Left lung (tissue), 10 donors: ENCODE data around the gene TPH1. TPM values are rescaled to one million over a fixed set of nuclear protein-coding genes. Genes with fewer than 3 reads are reported as not detected.

Experiments used
- ATAC-seq: fragments of 200-7000 bp; cut with Tn5 transposase; one replicate; pipeline ENCODE4 v1.9.1; 2020; ENCODE audit warnings: moderate library complexity
- DNase-seq, 4 donors: peaks; one replicate each; pipeline ENCODE4 v3.0.0-alpha.2; 2013 to 2020
- H3K27ac ChIP-seq, 2 donors: fragments of 200-600 bp; sonication (generic) in 1 of 2; one replicate each; pipeline versions ENCODE4 v1.5.0 to v1.8.0; 2020 to 2021
- H3K27me3 ChIP-seq, 2 donors: fragments of 200-600 bp; sonication (generic) in 1 of 2; one replicate each; pipeline versions ENCODE4 v1.5.0 to v1.8.0; 2020 to 2021
- H3K36me3 ChIP-seq, 2 donors: fragments of 200-600 bp; sonication (generic) in 1 of 2; one replicate each; pipeline versions ENCODE4 v1.5.0 to v1.8.0; 2020 to 2021
- H3K4me1 ChIP-seq, 2 donors: fragments of 200-600 bp; one replicate each; pipeline ENCODE4 v1.8.0; 2021
- H3K4me3 ChIP-seq, 2 donors: fragments of 200-600 bp; sonication (generic) in 1 of 2; one replicate each; pipeline versions ENCODE4 v1.5.0 to v1.8.0; 2020 to 2021; ENCODE audit warnings: mild to moderate bottlenecking in 1 of 2
- H3K9me3 ChIP-seq, 2 donors: fragments of 200-600 bp; sonication (generic) in 1 of 2; one replicate each; pipeline versions ENCODE4 v1.5.0 to v1.8.0; 2020 to 2021
- intact Hi-C, 2 donors: fragments of 100-400 bp; cut with DNase I; formaldehyde crosslinking; loops; one replicate each; pipeline versions ENCODE4 v1.11.2 to v1.14.2; 2022
- polyA plus RNA-seq, 6 donors: library from polyadenylated mRNA; unstranded; fragments of 120-200 nt; gene quantifications; one replicate each; pipeline ENCODE4 v1.2.1, GENCODE V29; 2013; ENCODE audit not compliant: insufficient read length in 6 of 6
- total RNA-seq, 2 donors: library from RNA; stranded (reverse); fragmentation: NEBNext Ultra II Directional; extraction: Animal tissue kit (Norgen Biotek cat#: 25700); gene quantifications; one replicate each; pipeline ENCODE4 v1.2.1, GENCODE V29; 2021
- TF ChIP-seq, protein P1 (sequence below), 2 donors: fragments of 200-600 bp; sonication (generic) in 1 of 2; IDR thresholded peaks; one replicate each; pipeline versions ENCODE4 v1.5.0 to v1.8.0; 2021; ENCODE audit warnings: antibody characterized with exemption in 2 of 2
- donor health status: DM: no; HTN: yes; CAD: no.
- donor health status: DM: no; HTN: no; CAD: no.

TPH1 gene
- total and polyA plus RNA-seq, 8 donors: 0.26 to 3.1 (median 2.1) TPM

DNA sequence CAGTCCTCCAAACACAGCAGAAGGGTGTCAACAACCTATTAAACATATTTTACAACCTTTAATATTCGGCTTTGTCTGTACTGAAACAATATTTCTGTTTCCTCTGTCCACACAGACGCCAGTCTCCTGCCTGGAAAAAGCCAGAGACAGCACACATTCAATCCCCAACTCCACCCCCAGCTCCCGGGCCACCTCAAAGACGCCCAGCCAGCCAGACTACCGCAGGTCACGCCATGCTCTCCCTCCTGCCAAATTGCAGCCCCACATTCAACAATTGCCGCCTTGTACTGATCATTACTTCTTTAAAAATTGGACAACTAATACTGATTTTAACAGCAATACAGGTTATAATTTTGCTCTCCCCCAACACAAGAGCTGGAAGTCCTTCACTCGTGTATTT is 34.4 kb downstream of the TPH1 start:
- ATAC-seq: no peak
- no peaks in the 10 kb centered on the region for H3K9me3 ChIP-seq
- no peaks in the 10 kb centered on the region for H3K27me3 ChIP-seq
- H3K4me3 ChIP-seq: peak overlapping the region in 1 of 2 donors; percentile 69
- H3K27ac ChIP-seq: no peak overlapping the region
- peaks cover 0 to 15% of the 10 kb centered on the region in 2 donors for H3K4me1 ChIP-seq
- TF ChIP-seq, protein P1, sequence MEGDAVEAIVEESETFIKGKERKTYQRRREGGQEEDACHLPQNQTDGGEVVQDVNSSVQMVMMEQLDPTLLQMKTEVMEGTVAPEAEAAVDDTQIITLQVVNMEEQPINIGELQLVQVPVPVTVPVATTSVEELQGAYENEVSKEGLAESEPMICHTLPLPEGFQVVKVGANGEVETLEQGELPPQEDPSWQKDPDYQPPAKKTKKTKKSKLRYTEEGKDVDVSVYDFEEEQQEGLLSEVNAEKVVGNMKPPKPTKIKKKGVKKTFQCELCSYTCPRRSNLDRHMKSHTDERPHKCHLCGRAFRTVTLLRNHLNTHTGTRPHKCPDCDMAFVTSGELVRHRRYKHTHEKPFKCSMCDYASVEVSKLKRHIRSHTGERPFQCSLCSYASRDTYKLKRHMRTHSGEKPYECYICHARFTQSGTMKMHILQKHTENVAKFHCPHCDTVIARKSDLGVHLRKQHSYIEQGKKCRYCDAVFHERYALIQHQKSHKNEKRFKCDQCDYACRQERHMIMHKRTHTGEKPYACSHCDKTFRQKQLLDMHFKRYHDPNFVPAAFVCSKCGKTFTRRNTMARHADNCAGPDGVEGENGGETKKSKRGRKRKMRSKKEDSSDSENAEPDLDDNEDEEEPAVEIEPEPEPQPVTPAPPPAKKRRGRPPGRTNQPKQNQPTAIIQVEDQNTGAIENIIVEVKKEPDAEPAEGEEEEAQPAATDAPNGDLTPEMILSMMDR (IDR thresholded peaks at IDR 0.05): no peak
- intact Hi-C loops: loop anchor here in 1 of 2 donors (10.0 kb wide), 1 partner anchor 93 kb away; the partner anchor contains the start of gene SAAL1
- peaks cover 0 to 4% of the 10 kb centered on the region in 2 donors for H3K36me3 ChIP-seq
- DNase-seq: no peak

DNA sequence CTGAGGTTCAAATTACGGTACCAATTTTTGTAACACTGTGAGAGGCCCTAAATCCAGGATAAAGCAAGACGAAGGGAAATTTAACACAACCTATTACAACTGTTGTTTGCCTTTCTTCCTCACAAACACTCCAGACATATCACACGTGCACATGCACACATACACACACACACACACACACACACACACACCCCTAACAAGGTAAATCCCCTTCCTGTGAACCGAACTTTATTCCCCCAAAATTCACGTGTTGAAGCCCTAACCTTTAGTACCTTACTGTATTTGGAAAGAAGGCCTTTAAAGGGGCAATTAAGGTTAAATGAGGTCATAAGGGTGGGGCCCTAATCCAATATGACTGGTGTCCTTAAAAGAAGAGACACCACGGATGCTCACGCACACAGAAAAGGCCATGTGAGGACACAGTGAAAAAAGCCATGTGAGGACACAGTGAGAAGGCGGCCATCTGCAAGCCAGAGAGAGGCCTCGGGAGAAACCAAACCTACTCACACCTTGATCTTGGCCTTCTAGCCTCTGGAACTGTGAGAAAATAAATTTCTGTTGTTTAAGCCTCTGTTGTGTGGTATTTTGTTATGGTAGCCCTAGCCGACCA is 35.0 kb downstream of the TPH1 start:
- Histone ChIP-seq H3K9me3 (no peaks in the 10 kb centered on the region), H3K4me3 (no peak overlapping the region), H3K36me3 (peaks cover 0 to 9% of the 10 kb centered on the region in 2 donors), H3K27ac (no peak overlapping the region), H3K27me3 (no peaks in the 10 kb centered on the region), H3K4me1 (peaks cover 0 to 15% of the 10 kb centered on the region in 2 donors)
- no peak for ATAC-seq
- intact Hi-C loops: loop anchor here in 1 of 2 donors (10.0 kb wide), 1 partner anchor 94 kb away; the partner anchor contains the start of gene SAAL1
- no peak for DNase-seq
- TF ChIP-seq, protein P1 (IDR thresholded peaks at IDR 0.05): no peak

DNA sequence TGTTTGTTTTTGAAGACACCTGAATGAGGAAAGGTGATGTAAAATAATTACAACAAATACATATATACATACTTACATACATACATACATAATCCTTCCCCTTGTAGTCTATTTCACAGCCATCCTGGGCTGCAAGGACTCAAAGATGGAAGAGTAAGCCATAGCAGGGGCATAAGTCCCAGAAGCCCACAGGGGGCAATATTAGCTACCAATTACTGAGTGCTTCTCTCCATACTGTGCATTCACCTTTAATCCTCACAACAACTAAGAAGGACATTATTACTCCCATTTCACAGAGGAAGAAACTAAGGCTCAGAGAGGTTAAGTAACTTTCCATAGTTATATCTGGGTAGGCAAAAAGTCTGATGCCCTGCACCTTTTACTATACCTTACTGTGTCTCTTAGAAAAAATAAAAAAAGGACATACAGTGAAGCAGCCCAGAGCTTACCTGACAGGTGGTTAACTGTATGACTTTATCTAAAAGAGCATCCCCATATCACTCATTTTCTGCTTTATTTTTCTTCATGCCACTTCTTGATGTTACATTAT is 35.9 kb downstream of the TPH1 start:
- Histone ChIP-seq H3K27me3 (no peaks in the 10 kb centered on the region), H3K4me1 (peaks cover 0 to 15% of the 10 kb centered on the region in 2 donors), H3K27ac (no peak overlapping the region), H3K4me3 (no peak overlapping the region), H3K9me3 (no peaks in the 10 kb centered on the region), H3K36me3 (peaks cover 0 to 18% of the 10 kb centered on the region in 2 donors)
- ATAC-seq (no peak), DNase-seq (no peak)
- intact Hi-C loops: loop anchor here in 1 of 2 donors (10.0 kb wide), 1 partner anchor 95 kb away; the partner anchor contains the start of gene SAAL1
- TF ChIP-seq, protein P1 (IDR thresholded peaks at IDR 0.05): no peak

DNA sequence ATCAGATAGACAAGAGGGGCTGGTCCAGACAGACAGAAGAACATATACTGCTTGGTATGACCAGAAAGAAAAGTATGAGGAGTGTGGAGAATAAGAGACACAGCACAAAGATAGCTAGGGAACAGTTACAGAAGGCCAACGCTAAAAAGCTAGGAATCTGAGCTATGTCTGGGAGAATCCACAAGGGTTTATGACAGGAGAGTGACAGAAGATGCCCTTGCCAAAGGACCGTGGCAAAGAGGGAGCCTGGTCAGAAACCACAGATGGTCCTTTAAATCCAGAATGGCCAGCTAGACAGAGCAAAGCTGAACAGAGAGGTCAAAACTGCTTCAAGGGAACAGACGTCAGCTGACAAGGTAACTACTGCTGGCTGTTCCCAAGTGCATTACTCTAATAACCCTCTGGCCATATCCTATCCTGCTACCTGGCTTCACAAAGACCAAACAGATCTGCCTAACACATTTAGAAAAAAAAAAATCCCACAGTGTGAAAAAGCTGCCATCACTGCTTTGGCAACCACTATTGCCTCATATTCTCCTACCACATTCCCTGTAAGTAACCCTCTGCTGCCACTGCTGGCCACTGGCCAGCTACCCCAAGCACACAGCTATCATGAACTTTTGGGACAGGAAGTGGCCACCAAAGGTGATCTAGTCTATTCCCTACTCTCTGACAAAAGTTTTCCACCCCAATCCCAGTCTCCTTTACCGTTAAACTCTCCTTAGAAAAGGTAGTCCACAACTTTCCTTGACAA is 40.5 kb downstream of the TPH1 start:
- Histone ChIP-seq H3K4me3 (no peak overlapping the region), H3K9me3 (no peaks in the 10 kb centered on the region), H3K27ac (no peak overlapping the region), H3K4me1 (no peaks in the 10 kb centered on the region), H3K27me3 (no peaks in the 10 kb centered on the region), H3K36me3 (peaks cover 0 to 59% of the 10 kb centered on the region in 2 donors)
- TF ChIP-seq, protein P1 (IDR thresholded peaks at IDR 0.05): no peak
- intact Hi-C loops: no loop called here
- no peak for ATAC-seq
- DNase-seq: no peak

DNA sequence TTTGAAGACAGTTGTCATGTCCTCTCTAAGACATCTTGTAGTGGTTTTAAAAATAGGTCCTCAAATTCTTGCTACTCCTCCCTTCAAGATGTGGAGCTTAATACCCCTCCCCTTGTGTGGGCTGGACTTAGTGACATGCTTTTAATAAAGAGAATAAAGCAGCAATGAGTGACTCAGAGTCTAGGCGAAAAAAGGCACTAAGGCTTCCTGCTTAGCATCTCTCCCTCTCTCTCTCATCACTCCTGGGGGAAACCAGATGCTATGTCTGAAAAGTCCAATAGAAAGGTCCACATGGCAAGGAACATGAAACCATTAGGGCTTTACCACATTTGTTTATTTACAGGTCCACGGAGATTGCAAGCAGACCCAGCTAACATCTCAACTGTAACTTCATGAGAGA is 44.9 kb downstream of the TPH1 start:
- no peak for ATAC-seq

More for the DNA sequence above, 44.9 kb downstream of the TPH1 start:
- peaks cover 0 to 72% of the 10 kb centered on the region in 2 donors for H3K36me3 ChIP-seq
- no peak overlapping the region for H3K27ac ChIP-seq
- TF ChIP-seq, protein P1 (IDR thresholded peaks at IDR 0.05): no peak
- H3K4me3 ChIP-seq: no peak overlapping the region
- intact Hi-C loops: no loop called here
- no peaks in the 10 kb centered on the region for H3K27me3 ChIP-seq
- no peaks in the 10 kb centered on the region for H3K9me3 ChIP-seq
- DNase-seq: no peak
- H3K4me1 ChIP-seq: no peaks in the 10 kb centered on the region
